Caco-2 (cell line): ENCODE data around the gene KIF16B. TPM values are rescaled to one million over a fixed set of nuclear protein-coding genes. Genes with fewer than 3 reads are reported as not detected.

ENCODE experiments used
- BruUV-seq: library from RNA; stranded (reverse); fragments of 400-500 nt; replicated peaks from 2 replicates; lab custom pipeline; 2021; lab: Mats Ljungman, UMichigan
- CTCF ChIA-PET: fragments of 300-600 bp; sonication (Branson Sonifier 250); formaldehyde crosslinking; loops from one replicate; lab custom pipeline; 2022; ENCODE audit warnings: antibody characterized with exemption; lab: Charles Lee
- POLR2A ChIA-PET: fragments of 300-600 bp; sonication (Branson Sonifier 250); formaldehyde crosslinking; loops from one replicate; lab custom pipeline; 2022; ENCODE audit warnings: antibody characterized with exemption; lab: Charles Lee
- DNase-seq, 2 experiments: peaks; one replicate each; pipeline versions ENCODE4 v3.0.0 to v3.0.0-alpha.2; 2020 to 2022
- H3K27me3 ChIP-seq: replicated peaks from 2 replicates; pipeline ENCODE4 v1.6.0; 2011; ENCODE audit warnings: low read length; ENCODE audit not compliant: control insufficient read depth, insufficient read depth
- H3K36me3 ChIP-seq: 2 replicates; pipeline ENCODE4 v1.5.1; 2011; ENCODE audit warnings: low read length; ENCODE audit not compliant: control insufficient read depth, insufficient read depth
- H3K4me1 ChIP-seq: fragments of 250-450 bp; sonication (Bioruptor Pico); 2 replicates; pipeline ENCODE4 v1.5.1; 2020; ENCODE audit warnings: mild to moderate bottlenecking
- H3K4me3 ChIP-seq: 2 replicates; pipeline ENCODE4 v1.5.1; 2011; ENCODE audit warnings: low read depth, mild to moderate bottlenecking, control low read depth, low read length
- H3K9me3 ChIP-seq: fragments of 250-450 bp; sonication (Bioruptor Pico); 2 replicates; pipeline ENCODE4 v1.5.1; 2020; ENCODE audit warnings: mild to moderate bottlenecking, moderate library complexity
- H3K27ac Mint-ChIP-seq: one replicate; pipeline ENCODE4 v1.8.0; 2022; ENCODE audit warnings: mixed read lengths; ENCODE audit not compliant: unreplicated experiment
- H3K27me3 Mint-ChIP-seq: one replicate; pipeline ENCODE4 v1.8.0; 2022; ENCODE audit warnings: mixed read lengths; ENCODE audit not compliant: insufficient read depth, unreplicated experiment
- H3K36me3 Mint-ChIP-seq: one replicate; pipeline ENCODE4 v1.8.0; 2022; ENCODE audit warnings: mild to moderate bottlenecking, mixed read lengths; ENCODE audit not compliant: insufficient read depth, unreplicated experiment
- H3K4me1 Mint-ChIP-seq: one replicate; pipeline ENCODE4 v1.8.0; 2022; ENCODE audit warnings: low read depth, mixed read lengths; ENCODE audit not compliant: unreplicated experiment
- H3K4me3 Mint-ChIP-seq: one replicate; pipeline ENCODE4 v1.8.0; 2022; ENCODE audit warnings: mild to moderate bottlenecking, moderate library complexity, mixed read lengths; ENCODE audit not compliant: unreplicated experiment
- H3K9me3 Mint-ChIP-seq: one replicate; pipeline ENCODE4 v1.8.0; 2022; ENCODE audit warnings: mixed read lengths; ENCODE audit not compliant: unreplicated experiment
- CTCF ChIP-seq, 2 experiments: fragments of 200-600 bp in 1 of 2; IDR thresholded peaks; 1 replicate in 1 of 2; 2 replicates in 1 of 2; pipeline versions ENCODE4 v1.5.1 to v1.8.0; 2011 to 2022; ENCODE audit warnings: antibody characterized with exemption in 1 of 2, control low read depth in 1 of 2, inconsistent platforms in 1 of 2, low read depth in 1 of 2, low read length in 1 of 2, mild to moderate bottlenecking in 1 of 2, moderate library complexity in 1 of 2; ENCODE audit not compliant: insufficient read depth in 1 of 2, severe bottlenecking in 1 of 2, unreplicated experiment in 1 of 2
- intact Hi-C: fragments of 100-400 bp; cut with micrococcal nuclease; formaldehyde crosslinking; loops from one replicate; pipeline ENCODE4 v1.10.0; 2022; ENCODE audit not compliant: unreplicated experiment
- total RNA-seq: library from RNA; stranded (reverse); gene quantifications from 2 replicates; pipeline ENCODE4 v1.2.3, GENCODE V29; 2022

KIF16B gene
- total RNA-seq, 1 experiment from 2014 or later = 11.3 TPM

- BruUV-seq = no TSS peak
- Mint-ChIP-seq H3K36me3 (no peaks in the 10 kb centered on the region), H3K4me1 (no peaks in the 10 kb centered on the region), H3K9me3 (no peaks in the 10 kb centered on the region), H3K27me3 (no peaks in the 10 kb centered on the region), H3K27ac (no peak overlapping the region), H3K4me3 (no peak overlapping the region)
- ChIA-PET POLR2A (no interaction called here), CTCF (no interaction called here)
- Histone ChIP-seq H3K4me3 (no peak overlapping the region), H3K36me3 (no peaks in the 10 kb centered on the region), H3K9me3 (no peaks in the 10 kb centered on the region), H3K4me1 (peaks cover 14% of the 10 kb centered on the region), H3K27me3 (no peaks in the 10 kb centered on the region)
- intact Hi-C loops = no loop called here
- TF ChIP-seq CTCF (IDR thresholded peaks at IDR 0.05; ENCODE audit: insufficient read depth in 1 of 2, low read depth in 1 of 2, low read length in 1 of 2, severe bottlenecking in 1 of 2, unreplicated experiment in 1 of 2) = no peak
- DNase-seq = no peak
Observed at GRCh38 chr20:16451001-16451400, 122.2 kb downstream of the KIF16B start.

- intact Hi-C loops = no loop called here
- Mint-ChIP-seq H3K9me3 (no peaks in the 10 kb centered on the region), H3K27me3 (no peaks in the 10 kb centered on the region), H3K27ac (no peak overlapping the region), H3K4me3 (no peak overlapping the region), H3K36me3 (no peaks in the 10 kb centered on the region), H3K4me1 (no peaks in the 10 kb centered on the region)
- POLR2A ChIA-PET = no interaction called here
- Histone ChIP-seq H3K4me3 (no peak overlapping the region), H3K36me3 (no peaks in the 10 kb centered on the region), H3K4me1 (no peaks in the 10 kb centered on the region), H3K9me3 (no peaks in the 10 kb centered on the region), H3K27me3 (no peaks in the 10 kb centered on the region)
- DNase-seq = no peak
- no TSS peak for BruUV-seq
- no peak for TF ChIP-seq CTCF (IDR thresholded peaks at IDR 0.05; ENCODE audit: insufficient read depth in 1 of 2, low read depth in 1 of 2, low read length in 1 of 2, severe bottlenecking in 1 of 2, unreplicated experiment in 1 of 2)
- CTCF ChIA-PET = no interaction called here
Observed at GRCh38 chr20:16446991-16447390, 126.3 kb downstream of the KIF16B start.

- ChIA-PET POLR2A (no interaction called here), CTCF (no interaction called here)
- Histone ChIP-seq H3K9me3 (no peaks in the 10 kb centered on the region), H3K36me3 (no peaks in the 10 kb centered on the region), H3K4me3 (no peak overlapping the region), H3K27me3 (no peaks in the 10 kb centered on the region), H3K4me1 (no peaks in the 10 kb centered on the region)
- intact Hi-C loops = no loop called here
- Mint-ChIP-seq H3K27me3 (no peaks in the 10 kb centered on the region), H3K27ac (no peak overlapping the region), H3K4me1 (no peaks in the 10 kb centered on the region), H3K36me3 (no peaks in the 10 kb centered on the region), H3K9me3 (no peaks in the 10 kb centered on the region), H3K4me3 (no peak overlapping the region)
- no peak for DNase-seq
- no peak for TF ChIP-seq CTCF (IDR thresholded peaks at IDR 0.05; ENCODE audit: insufficient read depth in 1 of 2, low read depth in 1 of 2, low read length in 1 of 2, severe bottlenecking in 1 of 2, unreplicated experiment in 1 of 2)
- BruUV-seq = no TSS peak
Observed at GRCh38 chr20:16446246-16446645, 127.0 kb downstream of the KIF16B start.
